Spinal cord (tissue), 10 donors: Measurements from ENCODE around the gene RAB40C. TPM values are rescaled to one million over a fixed set of nuclear protein-coding genes. Genes with fewer than 3 reads are reported as not detected.

Experiments used
- DNase-seq, 6 donors: peaks; one replicate each; pipeline versions ENCODE4 v3.0.0 to v3.0.0-alpha.2; 2013 to 2015; ENCODE audit warnings: low spot score in 6 of 6, low read depth in 4 of 6
- H3K27ac ChIP-seq: one replicate; pipeline ENCODE4 v1.5.1; 2013; ENCODE audit warnings: low read depth, low read length, control low read depth
- H3K27me3 ChIP-seq: one replicate; pipeline ENCODE4 v1.6.1; 2013; ENCODE audit warnings: low read length; ENCODE audit not compliant: control insufficient read depth, insufficient read depth
- H3K36me3 ChIP-seq: one replicate; pipeline ENCODE4 v1.6.1; 2013; ENCODE audit warnings: low read length; ENCODE audit not compliant: control insufficient read depth, insufficient read depth
- H3K4me1 ChIP-seq: one replicate; pipeline ENCODE4 v1.6.1; 2013; ENCODE audit warnings: low read length; ENCODE audit not compliant: control insufficient read depth, insufficient read depth
- H3K4me3 ChIP-seq: one replicate; pipeline ENCODE4 v1.5.1; 2013; ENCODE audit warnings: low read depth, low read length, control low read depth
- H3K9me3 ChIP-seq: one replicate; pipeline ENCODE4 v1.6.1; 2013; ENCODE audit warnings: low read length; ENCODE audit not compliant: control insufficient read depth, insufficient read depth
- WGBS: methylation state at CpG from one replicate; pipeline ENCODE4 v1.1.5; 2013; ENCODE audit warnings: missing lambda C conversion rate; ENCODE audit not compliant: insufficient coverage; 5-methylcytosine and 5-hydroxymethylcytosine counted together
- polyA plus RNA-seq, 2 donors: library from polyadenylated mRNA; unstranded; fragments of 120-200 nt; gene quantifications; one replicate each; pipeline ENCODE4 v1.2.1, GENCODE V29; 2013; ENCODE audit not compliant: insufficient read length in 2 of 2
- total RNA-seq, 2 donors: library from RNA; depleted of rRNA in 1 of 2; stranded (reverse); fragments of 120-200 nt in 1 of 2; fragments of >200 nt in 1 of 2; gene quantifications; one replicate each; pipeline versions ENCODE4 v1.2.3 to v1.2.4, GENCODE V29; 2013 to 2014
- donor health status: healthy.

RAB40C gene
- total and polyA plus RNA-seq, 4 donors = 12.4 to 45.7 (median 30.1) TPM

GRCh38 chr16:672371-672770 is 82.5 kb downstream of the RAB40C start:
- Histone ChIP-seq H3K4me1 (peaks cover 38% of the 10 kb centered on the region), H3K9me3 (no peaks in the 10 kb centered on the region), H3K27me3 (peaks cover 9% of the 10 kb centered on the region), H3K4me3 (no peak overlapping the region), H3K36me3 (peaks cover 84% of the 10 kb centered on the region), H3K27ac (no peak overlapping the region)
- no peak for DNase-seq
- 94% methylated on average over 16 of the region's 19 CpGs for WGBS

GRCh38 chr16:672851-673250 is 83.0 kb downstream of the RAB40C start:
- 93% methylated on average over 21 of the region's 21 CpGs for WGBS
- Histone ChIP-seq H3K9me3 (no peaks in the 10 kb centered on the region), H3K27me3 (peaks cover 9% of the 10 kb centered on the region), H3K27ac (no peak overlapping the region), H3K4me1 (peaks cover 34% of the 10 kb centered on the region), H3K4me3 (no peak overlapping the region), H3K36me3 (peaks cover 85% of the 10 kb centered on the region)
- DNase-seq = no peak

GRCh38 chr16:673399-673991 is 83.6 kb downstream of the RAB40C start:
- Histone ChIP-seq H3K4me1 (peaks cover 35% of the 10 kb centered on the region), H3K27me3 (peaks cover 9% of the 10 kb centered on the region), H3K27ac (no peak overlapping the region), H3K36me3 (peaks cover 90% of the 10 kb centered on the region), H3K4me3 (no peak overlapping the region), H3K9me3 (no peaks in the 10 kb centered on the region)
- DNase-seq = no peak
- 92% methylated on average over 17 of the region's 18 CpGs for WGBS

GRCh38 chr16:674214-674881 is 84.5 kb downstream of the RAB40C start:
- H3K9me3 ChIP-seq = no peaks in the 10 kb centered on the region
- H3K27ac ChIP-seq = no peak overlapping the region
- H3K4me3 ChIP-seq = no peak overlapping the region
- no peak for DNase-seq
- 80% methylated on average over 22 of the region's 22 CpGs for WGBS
- peaks cover 35% of the 10 kb centered on the region for H3K4me1 ChIP-seq
- H3K27me3 ChIP-seq = peaks cover 9% of the 10 kb centered on the region
- peaks cover 88% of the 10 kb centered on the region for H3K36me3 ChIP-seq

GRCh38 chr16:674968-675883 is 85.4 kb downstream of the RAB40C start, which contains the start of gene RHBDL1:
Gene RHBDL1, plus strand, starts transcription at chr16:675671. Its CDS starts 120 bp downstream, at chr16:675791.
- Histone ChIP-seq H3K9me3 (no peaks in the 10 kb centered on the region), H3K4me1 (peaks cover 35% of the 10 kb centered on the region), H3K27me3 (peaks cover 9% of the 10 kb centered on the region), H3K4me3 (peak within 1 kb of the TSS; percentile 18), H3K27ac (no peak within 1 kb of the TSS), H3K36me3 (peaks cover 80% of the 10 kb centered on the region)
- 3% methylated on average over 72 of the region's 73 CpGs for WGBS
- peak in 2 of 6 donors; percentile 47 to 56 for DNase-seq

GRCh38 chr16:675884-676564 is 86.2 kb downstream of the RAB40C start:
- no peak overlapping the region for H3K4me3 ChIP-seq
- H3K9me3 ChIP-seq = no peaks in the 10 kb centered on the region
- no peak overlapping the region for H3K27ac ChIP-seq
- H3K27me3 ChIP-seq = peaks cover 9% of the 10 kb centered on the region
- 65% methylated on average over 17 of the region's 25 CpGs for WGBS
- peaks cover 76% of the 10 kb centered on the region for H3K36me3 ChIP-seq
- DNase-seq = no peak
- peaks cover 40% of the 10 kb centered on the region for H3K4me1 ChIP-seq

GRCh38 chr16:676565-676902 is 86.7 kb downstream of the RAB40C start:
- Histone ChIP-seq H3K27ac (no peak overlapping the region), H3K36me3 (peaks cover 76% of the 10 kb centered on the region), H3K9me3 (no peaks in the 10 kb centered on the region), H3K27me3 (peaks cover 9% of the 10 kb centered on the region), H3K4me1 (peaks cover 45% of the 10 kb centered on the region), H3K4me3 (no peak overlapping the region)
- 89% methylated on average over 21 of the region's 21 CpGs for WGBS
- no peak for DNase-seq

GRCh38 chr16:676913-677312 is 87.0 kb downstream of the RAB40C start:
- Histone ChIP-seq H3K9me3 (no peaks in the 10 kb centered on the region), H3K27ac (no peak overlapping the region), H3K27me3 (peaks cover 9% of the 10 kb centered on the region), H3K4me3 (no peak overlapping the region), H3K36me3 (peaks cover 76% of the 10 kb centered on the region), H3K4me1 (peaks cover 49% of the 10 kb centered on the region)
- 62% methylated on average over 23 of the region's 23 CpGs for whole genome bisulfite sequencing
- DNase-seq = no peak
